DMS 273 treated with DMSO at 0.1 percent for 48 hours (cell line): Measurements from ENCODE around the gene ADAMTS16.
"Not testable (repeated sequence)": the region's sequence is repeated elsewhere in the genome, so short reads cannot be mapped to it uniquely, and the experiment has no call there.

Experiments
- DNase-seq: peaks from one replicate; lab custom pipeline; 2025; lab: John Stamatoyannopoulos, UW

Gene ADAMTS16

GRCh38 chr5:5139777-5140478 is at the start of gene ADAMTS16:
Gene ADAMTS16 (plus strand): TSS chr5:5140330. CDS start chr5:5140468, 138 bp downstream.
- no peak for DNase-seq

DNA sequence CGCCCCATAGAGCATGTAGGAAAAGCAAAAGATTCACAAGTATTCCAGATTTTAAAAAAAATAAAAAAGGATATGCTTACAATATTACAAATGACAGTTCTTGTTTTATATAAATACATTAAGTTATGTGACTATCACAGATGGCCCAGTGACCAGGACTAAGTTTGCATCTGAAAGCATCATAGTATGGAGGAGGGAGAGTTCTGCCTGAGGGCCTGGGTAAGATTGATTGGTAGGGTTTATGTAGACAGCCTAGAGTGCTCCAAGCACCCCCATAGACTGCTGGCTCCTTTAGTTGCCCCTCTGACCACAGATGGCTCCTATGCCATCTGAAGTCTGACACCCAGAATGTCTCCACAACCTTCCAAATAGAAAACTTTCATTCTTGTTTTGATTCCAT is 48.0 kb upstream of the ADAMTS16 start:
- DNase-seq = no peak

- no peak for DNase-seq
Observed at GRCh38 chr5:5100635-5101034, 39.5 kb upstream of the ADAMTS16 start.

- no peak for DNase-seq
Observed at GRCh38 chr5:5101676-5102075, 38.5 kb upstream of the ADAMTS16 start.

DNA sequence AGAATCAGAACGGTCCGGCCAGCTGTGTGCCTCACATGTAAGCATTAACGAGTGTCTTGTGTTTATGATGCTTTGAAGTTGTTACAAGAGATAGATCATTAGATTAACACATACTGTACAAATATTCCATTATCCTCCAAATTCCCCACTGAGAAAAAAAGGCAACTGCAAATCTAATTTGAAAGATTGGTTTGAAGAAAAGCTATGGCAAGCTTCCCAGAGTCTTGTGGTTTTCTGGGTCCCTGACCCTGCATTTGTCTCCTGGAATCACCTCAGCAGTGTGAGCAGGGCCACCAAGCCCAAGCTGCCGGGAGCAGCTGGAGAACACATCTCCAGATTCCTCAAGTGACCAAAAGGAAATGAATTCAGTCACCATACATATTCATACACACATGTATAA is 36.9 kb upstream of the ADAMTS16 start:
- DNase-seq = no peak

- DNase-seq = no peak
Observed at GRCh38 chr5:5104550-5104949, 35.6 kb upstream of the ADAMTS16 start.

GRCh38 chr5:5105531-5105930 is 34.6 kb upstream of the ADAMTS16 start:
- DNase-seq = no peak

DNA sequence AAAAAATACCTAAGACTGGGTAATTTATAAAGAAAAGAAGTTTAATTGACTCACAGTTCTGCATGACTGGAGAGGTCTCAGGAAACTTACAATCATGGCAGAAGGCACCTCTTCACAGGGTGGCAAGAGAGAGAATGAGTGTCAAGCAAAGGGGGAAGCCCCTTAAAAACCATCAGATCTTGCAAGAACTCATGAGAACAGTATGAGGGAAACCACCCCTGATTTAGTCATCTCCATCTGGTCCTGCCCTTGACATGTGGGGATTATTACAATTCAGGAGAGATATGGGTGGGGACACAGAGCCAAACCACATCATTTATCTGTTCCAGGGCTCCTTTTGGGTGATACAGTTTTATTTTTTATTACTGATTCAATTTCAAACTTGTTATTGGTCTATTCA is 23.2 kb upstream of the ADAMTS16 start:
- no peak for DNase-seq

GRCh38 chr5:5122776-5123175 is 17.4 kb upstream of the ADAMTS16 start:
- no peak for DNase-seq

GRCh38 chr5:5124231-5124630 is 15.9 kb upstream of the ADAMTS16 start:
- DNase-seq = no peak

DNA sequence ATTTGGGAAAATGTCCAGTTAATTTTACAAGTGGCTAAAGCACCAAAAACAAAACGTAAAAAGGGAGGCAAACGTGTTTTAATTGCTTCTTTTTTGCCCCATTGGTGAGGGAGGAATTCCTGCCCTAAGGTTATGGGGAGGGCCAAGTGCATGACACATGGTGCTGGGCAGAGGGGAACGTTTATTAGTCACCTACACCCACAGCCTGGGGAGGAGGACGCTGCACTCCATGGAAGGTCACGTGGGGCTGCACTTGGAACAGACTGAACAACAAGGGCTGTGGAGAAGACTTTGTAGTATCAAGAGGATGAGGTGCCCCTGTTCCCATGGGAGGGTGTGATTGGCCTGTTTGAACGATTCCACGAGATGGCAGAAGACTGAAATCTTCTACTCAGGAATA is 13.7 kb upstream of the ADAMTS16 start:
- DNase-seq = no peak

DNA sequence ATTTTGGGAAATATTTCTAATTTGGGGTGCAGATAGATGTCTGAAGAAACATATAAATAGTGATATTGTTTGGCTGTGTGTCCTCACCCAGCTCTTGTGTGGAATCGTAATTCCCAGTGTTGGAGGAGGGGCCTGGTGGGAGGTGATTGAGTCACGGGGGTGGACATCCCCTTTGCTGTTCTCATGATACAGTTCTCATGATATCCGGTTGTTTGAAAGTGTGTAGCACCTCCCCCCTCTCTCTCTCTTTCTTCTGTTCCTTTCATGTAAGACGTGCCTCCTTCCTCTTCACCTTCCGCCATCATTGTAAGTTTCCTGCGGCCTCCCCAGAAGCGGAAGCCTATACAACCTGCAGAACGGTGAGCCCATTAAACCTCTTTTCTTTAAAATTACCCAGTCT is 11.4 kb upstream of the ADAMTS16 start:
- DNase-seq = no peak

GRCh38 chr5:5132234-5132633 is 7.9 kb upstream of the ADAMTS16 start:
- no peak for DNase-seq

GRCh38 chr5:5132693-5133295 is 7.3 kb upstream of the ADAMTS16 start:
- DNase-seq = no peak

DNA sequence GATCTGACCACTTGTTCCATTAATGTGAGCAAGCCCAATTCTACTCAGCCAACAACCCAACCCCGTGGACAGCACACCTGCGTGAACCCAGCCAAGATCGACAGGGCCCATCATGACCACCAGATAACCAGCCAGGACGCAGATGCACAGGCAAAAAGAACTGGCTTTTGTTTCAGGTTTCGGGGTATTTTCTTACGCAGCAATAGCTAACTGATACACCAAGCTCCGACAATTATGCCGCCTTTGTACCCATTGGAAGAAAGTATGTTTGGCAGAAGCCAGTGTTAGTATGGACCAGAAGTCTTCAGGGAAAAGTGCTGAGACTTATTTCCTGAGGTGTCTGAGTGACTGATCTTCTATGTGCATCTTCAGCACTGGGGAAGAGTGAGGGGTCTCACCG is 6.0 kb upstream of the ADAMTS16 start:
- DNase-seq = no peak

GRCh38 chr5:5135957-5136676 is 4.0 kb upstream of the ADAMTS16 start:
- no peak for DNase-seq

- not testable (repeated sequence) for DNase-seq
Observed at GRCh38 chr5:5137851-5138250, 2.3 kb upstream of the ADAMTS16 start.

GRCh38 chr5:5139336-5139776 is 774 bp upstream of the ADAMTS16 start:
- no peak for DNase-seq

GRCh38 chr5:5140479-5141338 is 579 bp downstream of the ADAMTS16 start:
- no peak for DNase-seq

- no peak for DNase-seq
Observed at GRCh38 chr5:5141339-5141599, 1.1 kb downstream of the ADAMTS16 start.

- peak; percentile 63 for DNase-seq
Observed at GRCh38 chr5:5141625-5142525, 1.7 kb downstream of the ADAMTS16 start.
